Measurements from ENCODE around the gene MCM3AP. TPM values are rescaled to one million over a fixed set of nuclear protein-coding genes. Genes with fewer than 3 reads are reported as not detected.

MCM3AP gene
- total and polyA plus RNA-seq, 9 of the 15 experiments (the other 6 are each of a cell fraction or from before 2014, with no cell fraction given), result 6.5 to 179 (median 69.6) TPM

DNA sequence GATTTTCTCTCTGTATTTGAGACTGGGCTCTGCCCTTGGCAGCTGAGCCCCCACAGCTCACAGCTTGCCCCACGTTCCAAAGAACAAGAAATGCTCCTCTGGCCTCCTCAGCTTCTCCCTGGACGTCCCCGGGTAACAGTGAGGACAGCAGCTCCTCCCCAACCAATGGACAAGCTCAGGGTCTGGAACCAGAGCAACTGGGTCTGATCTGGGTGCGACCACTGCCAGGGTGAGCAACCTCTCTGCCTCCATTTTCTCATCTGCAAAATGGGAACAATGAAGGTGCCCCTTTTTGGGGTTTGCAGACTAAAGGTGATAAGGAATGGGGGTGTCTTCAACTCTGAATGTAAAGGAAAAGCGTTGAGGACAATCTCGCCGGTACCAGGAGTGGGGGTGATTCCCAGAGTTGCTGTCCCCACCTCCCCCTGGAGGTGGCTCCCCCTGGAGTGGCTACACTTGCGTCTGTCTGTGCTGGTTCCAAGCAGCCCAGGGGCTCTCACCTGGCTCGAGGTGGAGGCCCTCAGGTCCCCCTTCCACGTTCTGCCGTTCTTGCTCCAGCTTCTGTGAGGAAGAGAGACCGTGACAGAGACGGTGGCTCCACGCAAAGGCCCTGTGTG lies 31.4 kb upstream of the MCM3AP start:
- H2AFZ ChIP-seq (ENCODE audit: low read depth, low read length), result no peak overlapping the region
- H3K9me1 ChIP-seq (ENCODE audit: control insufficient read depth, insufficient read depth, low read length), result no peaks in the 10 kb centered on the region
- H3K4me2 ChIP-seq (ENCODE audit: insufficient read depth, low read length), result no peak overlapping the region
- TF ChIP-seq, protein P1, sequence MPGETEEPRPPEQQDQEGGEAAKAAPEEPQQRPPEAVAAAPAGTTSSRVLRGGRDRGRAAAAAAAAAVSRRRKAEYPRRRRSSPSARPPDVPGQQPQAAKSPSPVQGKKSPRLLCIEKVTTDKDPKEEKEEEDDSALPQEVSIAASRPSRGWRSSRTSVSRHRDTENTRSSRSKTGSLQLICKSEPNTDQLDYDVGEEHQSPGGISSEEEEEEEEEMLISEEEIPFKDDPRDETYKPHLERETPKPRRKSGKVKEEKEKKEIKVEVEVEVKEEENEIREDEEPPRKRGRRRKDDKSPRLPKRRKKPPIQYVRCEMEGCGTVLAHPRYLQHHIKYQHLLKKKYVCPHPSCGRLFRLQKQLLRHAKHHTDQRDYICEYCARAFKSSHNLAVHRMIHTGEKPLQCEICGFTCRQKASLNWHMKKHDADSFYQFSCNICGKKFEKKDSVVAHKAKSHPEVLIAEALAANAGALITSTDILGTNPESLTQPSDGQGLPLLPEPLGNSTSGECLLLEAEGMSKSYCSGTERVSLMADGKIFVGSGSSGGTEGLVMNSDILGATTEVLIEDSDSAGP (CRISPR knock-in tag; IDR thresholded peaks at IDR 0.05), result no peak
- TF ChIP-seq ADNP (tag; IDR thresholded peaks at IDR 0.05) (no peak), BCOR (IDR thresholded peaks at IDR 0.05) (peak; percentile 80), STAT5A (IDR thresholded peaks at IDR 0.05; ENCODE audit: borderline replicate concordance, low read length) (no peak), SAP30 (IDR thresholded peaks at IDR 0.05; ENCODE audit: borderline replicate concordance, insufficient read depth, low read depth, low read length, poor library complexity, severe bottlenecking) (no peak), KDM5B (IDR thresholded peaks at IDR 0.05; ENCODE audit: insufficient replicate concordance, low read depth, low read length) (peak; percentile 23), HDAC2 (IDR thresholded peaks at IDR 0.05) (0 out of 2 replicates have a peak, but pooled peaks have one; percentile 21), PHB2 (IDR thresholded peaks at IDR 0.05; ENCODE audit: low read depth) (no peak), BACH1 (tag; IDR thresholded peaks at IDR 0.05) (no peak), PTBP1 (IDR thresholded peaks at IDR 0.05; ENCODE audit: low read depth, low read length) (0 out of 2 replicates have a peak, but pooled peaks have one; percentile 37), ZNF12 (CRISPR knock-in tag; IDR thresholded peaks at IDR 0.05) (no peak), ELF4 (CRISPR knock-in tag; IDR thresholded peaks at IDR 0.05) (no peak), ZNF584 (CRISPR knock-in tag; IDR thresholded peaks at IDR 0.05; ENCODE audit: low read depth) (no peak), ZNF324 (CRISPR knock-in tag; IDR thresholded peaks at IDR 0.05) (no peak), PHF20 (IDR thresholded peaks at IDR 0.05; ENCODE audit: partially characterized antibody) (peak; percentile 10), DDX20 (tag; IDR thresholded peaks at IDR 0.05; ENCODE audit: low read depth) (no peak), KDM1A (IDR thresholded peaks at IDR 0.05) (peak; percentile 26 to 54; a peak in 3 of 4 replicates), RBM25 (IDR thresholded peaks at IDR 0.05; ENCODE audit: low read depth, low read length, severe bottlenecking) (peak; percentile 74)
- TF ChIP-seq, protein P2, sequence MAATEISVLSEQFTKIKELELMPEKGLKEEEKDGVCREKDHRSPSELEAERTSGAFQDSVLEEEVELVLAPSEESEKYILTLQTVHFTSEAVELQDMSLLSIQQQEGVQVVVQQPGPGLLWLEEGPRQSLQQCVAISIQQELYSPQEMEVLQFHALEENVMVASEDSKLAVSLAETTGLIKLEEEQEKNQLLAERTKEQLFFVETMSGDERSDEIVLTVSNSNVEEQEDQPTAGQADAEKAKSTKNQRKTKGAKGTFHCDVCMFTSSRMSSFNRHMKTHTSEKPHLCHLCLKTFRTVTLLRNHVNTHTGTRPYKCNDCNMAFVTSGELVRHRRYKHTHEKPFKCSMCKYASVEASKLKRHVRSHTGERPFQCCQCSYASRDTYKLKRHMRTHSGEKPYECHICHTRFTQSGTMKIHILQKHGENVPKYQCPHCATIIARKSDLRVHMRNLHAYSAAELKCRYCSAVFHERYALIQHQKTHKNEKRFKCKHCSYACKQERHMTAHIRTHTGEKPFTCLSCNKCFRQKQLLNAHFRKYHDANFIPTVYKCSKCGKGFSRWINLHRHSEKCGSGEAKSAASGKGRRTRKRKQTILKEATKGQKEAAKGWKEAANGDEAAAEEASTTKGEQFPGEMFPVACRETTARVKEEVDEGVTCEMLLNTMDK (IDR thresholded peaks at IDR 0.05; ENCODE audit: borderline replicate concordance, insufficient read depth, low read depth, low read length, poor library complexity, severe bottlenecking), result peak; percentile 4
- in situ Hi-C loops (cut with MboI), result no loop called here
- BruUV-seq (replicated peaks), result no TSS peak
- DNase-seq (ENCODE audit: extremely low read depth in 1 of 4, low spot score in 3 of 4) (no peak), ATAC-seq (no peak), FAIRE-seq (no peak)
- peaks cover 30% of the 10 kb centered on the region for H3K79me2 ChIP-seq (ENCODE audit: control insufficient read depth, insufficient read depth, low read length)
- H3K27ac ChIP-seq (ENCODE audit: extremely low read depth, low read depth, low read length), result no peak overlapping the region
- no peak overlapping the region for H3K4me3 ChIP-seq
- H3K9me3 ChIP-seq (replicated peaks; ENCODE audit: control insufficient read depth, insufficient read depth, low read depth, low read length), result no peaks in the 10 kb centered on the region
- CTCF ChIA-PET (ENCODE audit: low intra/inter-chr PET ratio), result no interaction called here
- POLR2A ChIA-PET, result interaction anchor here (0.6 kb wide), 1 partner anchor 137 kb away, joined by 4 read pairs; no protein-coding TSS in a partner anchor
- peaks cover 18% of the 10 kb centered on the region for H4K20me1 ChIP-seq (replicated peaks; ENCODE audit: control insufficient read depth, insufficient read depth, low read length)
- 87% methylated on average over 14 of the region's 14 CpGs for WGBS (ENCODE audit: insufficient coverage, low coverage, missing lambda C conversion rate)
- no peaks in the 10 kb centered on the region for H3K27me3 ChIP-seq (ENCODE audit: control insufficient read depth in 2 of 2, insufficient read depth in 2 of 2, low read length in 2 of 2)
- H3K4me1 ChIP-seq (replicated peaks in 1 of 2; ENCODE audit: control insufficient read depth in 2 of 2, insufficient read depth in 2 of 2, low read length in 2 of 2), result peaks cover 21 to 46% of the 10 kb centered on the region in 2 experiments; a peak in 4 of 5 replicates
- peaks cover 62% of the 10 kb centered on the region for H3K36me3 ChIP-seq (ENCODE audit: control insufficient read depth, insufficient read depth, low read length)
- intact Hi-C loops (cut with micrococcal nuclease), result no loop called here
- 0 out of 4 replicates have a peak overlapping the region, but pooled peaks of 1 of the 2 experiments have one; percentile 14 for H3K9ac ChIP-seq (ENCODE audit: insufficient read depth in 1 of 2, low read depth in 2 of 2, low read length in 2 of 2)

Data from K562 (cell line).